CD4-positive, alpha-beta memory T cell (primary cell): ENCODE data around the gene KRTAP12-4. TPM values are rescaled to one million over a fixed set of nuclear protein-coding genes. Genes with fewer than 3 reads are reported as not detected.

Experiments used
- CTCF ChIA-PET: fragments of 350-600 bp; sonication (Branson Sonifier 250); formaldehyde crosslinking; loops from one replicate; lab custom pipeline; 2021; ENCODE audit warnings: inconsistent platforms; ENCODE audit not compliant: partially characterized antibody; lab: Charles Lee
- POLR2A ChIA-PET: fragments of 350-600 bp; sonication (Branson Sonifier 250); formaldehyde crosslinking; loops from one replicate; lab custom pipeline; 2021; ENCODE audit not compliant: partially characterized antibody; lab: Charles Lee
- DNase-seq, 5 donors: peaks; one replicate each; pipeline versions ENCODE4 v3.0.0 to v3.0.0-alpha.2; 2020 to 2022; ENCODE audit warnings: mixed read lengths in 1 of 5
- H3K27ac ChIP-seq: one replicate; pipeline ENCODE4 v1.7.0; 2013; ENCODE audit warnings: low read depth, low read length
- H3K27me3 ChIP-seq: 2 replicates; pipeline ENCODE4 v1.7.0; 2013; ENCODE audit warnings: mild to moderate bottlenecking, low read length, moderate library complexity; ENCODE audit not compliant: insufficient read depth
- H3K36me3 ChIP-seq: 2 replicates; pipeline ENCODE4 v1.7.0; 2013; ENCODE audit warnings: mild to moderate bottlenecking, low read length, moderate library complexity; ENCODE audit not compliant: insufficient read depth
- H3K4me1 ChIP-seq: 2 replicates; pipeline ENCODE4 v1.7.0; 2013; ENCODE audit warnings: mild to moderate bottlenecking, low read length, moderate library complexity; ENCODE audit not compliant: insufficient read depth
- H3K4me3 ChIP-seq, 2 donors: one replicate each; pipeline ENCODE4 v1.7.0; 2013; ENCODE audit warnings: low read length in 2 of 2, mild to moderate bottlenecking in 1 of 2
- H3K9me3 ChIP-seq, 2 donors: one replicate each; pipeline ENCODE4 v1.7.0; 2013; ENCODE audit warnings: low read length in 2 of 2, control low read depth in 1 of 2; ENCODE audit not compliant: control insufficient read depth in 1 of 2
- H3K27ac Mint-ChIP-seq, 7 donors: one replicate each; pipeline ENCODE4 v1.8.0; 2020 to 2021; ENCODE audit warnings: mixed read lengths in 7 of 7, mild to moderate bottlenecking in 6 of 7, inconsistent platforms in 3 of 7, moderate library complexity in 3 of 7
- H3K27me3 Mint-ChIP-seq, 2 donors: one replicate each; pipeline ENCODE4 v1.8.0; 2020 to 2021; ENCODE audit warnings: mixed read lengths in 2 of 2
- H3K36me3 Mint-ChIP-seq, 2 donors: one replicate each; pipeline ENCODE4 v1.8.0; 2020 to 2021; ENCODE audit warnings: mixed read lengths in 2 of 2, inconsistent platforms in 1 of 2, mild to moderate bottlenecking in 1 of 2
- H3K4me1 Mint-ChIP-seq, 4 donors: one replicate each; pipeline ENCODE4 v1.8.0; 2020 to 2021; ENCODE audit warnings: mixed read lengths in 4 of 4, mild to moderate bottlenecking in 1 of 4
- H3K4me3 Mint-ChIP-seq, 8 donors: one replicate each; pipeline ENCODE4 v1.8.0; 2020 to 2021; ENCODE audit warnings: mixed read lengths in 8 of 8, mild to moderate bottlenecking in 7 of 8, moderate library complexity in 6 of 8, inconsistent platforms in 3 of 8
- H3K9me3 Mint-ChIP-seq, 8 donors: one replicate each; pipeline ENCODE4 v1.8.0; 2020 to 2021; ENCODE audit warnings: mixed read lengths in 8 of 8, mild to moderate bottlenecking in 5 of 8, inconsistent platforms in 3 of 8, moderate library complexity in 1 of 8
- intact Hi-C: fragments of 100-400 bp; cut with micrococcal nuclease; formaldehyde crosslinking; loops from one replicate; pipeline ENCODE4 v1.15.1; 2023
- polyA plus RNA-seq, 2 donors: library from polyadenylated mRNA; unstranded; fragments of 300-500 nt; fragmentation: Illumina TruSeq; gene quantifications; one replicate each; pipeline ENCODE4 v1.2.3, GENCODE V29; 2021
- total RNA-seq, 2 experiments: library from RNA; stranded (reverse); gene quantifications; one replicate each; pipeline ENCODE4 v1.2.3, GENCODE V29; 2021

Gene KRTAP12-4
- total and polyA plus RNA-seq, 4 experiments from 2014 or later: not detected

GRCh38 chr21:44618504-44618903, 36.0 kb downstream of the KRTAP12-4 start:
- CTCF ChIA-PET: interaction anchor here (0.9 to 2.8 kb wide), 10 partner anchors 11 to 124 kb away, joined by 3 to 19 read pairs (median 7); partner anchors contain the start of genes KRTAP12-3 and KRTAP12-4
- Mint-ChIP-seq H3K4me1 (peaks cover 31 to 60% (median 48%) of the 10 kb centered on the region in 4 donors), H3K36me3 (peaks cover 22 to 31% of the 10 kb centered on the region in 2 donors), H3K27me3 (no peaks in the 10 kb centered on the region), H3K4me3 (peak overlapping the region; percentile 39 to 81 (median 68)), H3K9me3 (peaks cover 2 to 37% (median 30%) of the 10 kb centered on the region in 8 donors), H3K27ac (peak overlapping the region; percentile 83 to 96 (median 93))
- no peaks in the 10 kb centered on the region for H3K9me3 ChIP-seq
- H3K4me1 ChIP-seq: peaks cover 43% of the 10 kb centered on the region
- H3K36me3 ChIP-seq: no peaks in the 10 kb centered on the region
- intact Hi-C loops: loop anchor here (10.0 kb wide), 1 partner anchor 74 kb away; the partner anchor contains the start of gene KRTAP10-1
- no peaks in the 10 kb centered on the region for H3K27me3 ChIP-seq
- peak overlapping the region; percentile 40 for H3K27ac ChIP-seq
- H3K4me3 ChIP-seq: peak overlapping the region in 1 of 2 donors; percentile 12
- no peak for DNase-seq
- POLR2A ChIA-PET: interaction anchor here (1.0 to 5.4 kb wide), 13 partner anchors 12 to 124 kb away, joined by 3 to 89 read pairs (median 5); partner anchors contain the start of genes KRTAP10-12, KRTAP12-2, KRTAP12-3 and KRTAP12-4

- intact Hi-C loops: loop anchor here (10.0 kb wide), 1 partner anchor 72 kb away; the partner anchor contains the start of gene KRTAP10-1
- H3K4me3 Mint-ChIP-seq: no peak overlapping the region
- Histone ChIP-seq H3K36me3 (no peaks in the 10 kb centered on the region), H3K4me1 (peaks cover 43% of the 10 kb centered on the region), H3K27ac (no peak overlapping the region), H3K27me3 (no peaks in the 10 kb centered on the region), H3K9me3 (no peaks in the 10 kb centered on the region), H3K4me3 (no peak overlapping the region)
- peaks cover 2 to 28% (median 20%) of the 10 kb centered on the region in 8 donors for H3K9me3 Mint-ChIP-seq
- CTCF ChIA-PET: interaction anchor here (0.6 to 2.8 kb wide), 3 partner anchors 36 to 107 kb away, joined by 4 to 10 read pairs (median 6); no protein-coding TSS in a partner anchor
- H3K36me3 Mint-ChIP-seq: peaks cover 17 to 21% of the 10 kb centered on the region in 2 donors
- H3K27me3 Mint-ChIP-seq: no peaks in the 10 kb centered on the region
- POLR2A ChIA-PET: interaction anchor here (2.5 to 3.1 kb wide), 2 partner anchors 38 to 41 kb away, joined by 12 to 29 read pairs; partner anchors contain the start of genes KRTAP12-3 and KRTAP12-4
- DNase-seq: no peak
- H3K4me1 Mint-ChIP-seq: peaks cover 30 to 60% (median 47%) of the 10 kb centered on the region in 4 donors
- peak overlapping the region in 4 of 7 donors; percentile 12 to 96 (median 67) for H3K27ac Mint-ChIP-seq
These were observed 37.4 kb downstream of the KRTAP12-4 start for GRCh38 chr21:44617071-44617501.

GRCh38 chr21:44616591-44616926, 37.9 kb downstream of the KRTAP12-4 start:
- H3K36me3 ChIP-seq: no peaks in the 10 kb centered on the region
- H3K27me3 Mint-ChIP-seq: no peaks in the 10 kb centered on the region
- DNase-seq: no peak
- no peak overlapping the region for H3K27ac ChIP-seq
- no peaks in the 10 kb centered on the region for H3K27me3 ChIP-seq
- H3K9me3 ChIP-seq: no peaks in the 10 kb centered on the region
- peaks cover 17 to 21% of the 10 kb centered on the region in 2 donors for H3K36me3 Mint-ChIP-seq
- H3K4me3 Mint-ChIP-seq: peak overlapping the region in 1 of 8 donors; percentile 8
- ChIA-PET CTCF (interaction anchor here (0.6 kb wide), 1 partner anchor 106 kb away, joined by 4 read pairs; no protein-coding TSS in a partner anchor), POLR2A (interaction anchor here (2.5 kb wide), 1 partner anchor 41 kb away, joined by 12 read pairs; the partner anchor contains the start of gene KRTAP12-3)
- H3K4me3 ChIP-seq: no peak overlapping the region
- peaks cover 30 to 60% (median 47%) of the 10 kb centered on the region in 4 donors for H3K4me1 Mint-ChIP-seq
- H3K9me3 Mint-ChIP-seq: peaks cover 0 to 28% (median 19%) of the 10 kb centered on the region in 8 donors
- H3K27ac Mint-ChIP-seq: peak overlapping the region in 5 of 7 donors; percentile 32 to 83 (median 51)
- H3K4me1 ChIP-seq: peaks cover 43% of the 10 kb centered on the region
- intact Hi-C loops: loop anchor here (10.0 kb wide), 1 partner anchor 72 kb away; the partner anchor contains the start of gene KRTAP10-1

- H3K27ac Mint-ChIP-seq: peak overlapping the region in 6 of 7 donors; percentile 32 to 86 (median 52)
- Histone ChIP-seq H3K27me3 (no peaks in the 10 kb centered on the region), H3K4me1 (peaks cover 43% of the 10 kb centered on the region), H3K27ac (no peak overlapping the region), H3K36me3 (no peaks in the 10 kb centered on the region), H3K9me3 (no peaks in the 10 kb centered on the region), H3K4me3 (no peak overlapping the region)
- H3K36me3 Mint-ChIP-seq: peaks cover 17 to 21% of the 10 kb centered on the region in 2 donors
- ChIA-PET CTCF (interaction anchor here (0.6 to 1.4 kb wide), 2 partner anchors 106 to 126 kb away, joined by 4 to 5 read pairs; no protein-coding TSS in a partner anchor), POLR2A (interaction anchor here (2.5 kb wide), 1 partner anchor 42 kb away, joined by 12 read pairs; the partner anchor contains the start of gene KRTAP12-3)
- H3K9me3 Mint-ChIP-seq: peaks cover 0 to 34% (median 24%) of the 10 kb centered on the region in 8 donors
- peak overlapping the region in 2 of 8 donors; percentile 6 to 26 for H3K4me3 Mint-ChIP-seq
- no peaks in the 10 kb centered on the region for H3K27me3 Mint-ChIP-seq
- peaks cover 30 to 60% (median 47%) of the 10 kb centered on the region in 4 donors for H3K4me1 Mint-ChIP-seq
- no peak for DNase-seq
- intact Hi-C loops: loop anchor here (10.0 kb wide), 1 partner anchor 71 kb away; the partner anchor contains the start of gene KRTAP10-1
These were observed 38.4 kb downstream of the KRTAP12-4 start for GRCh38 chr21:44615911-44616590.

- Mint-ChIP-seq H3K27ac (no peak overlapping the region), H3K27me3 (no peaks in the 10 kb centered on the region), H3K4me3 (no peak overlapping the region), H3K4me1 (peaks cover 30 to 56% (median 43%) of the 10 kb centered on the region in 4 donors), H3K9me3 (peaks cover 0 to 33% (median 24%) of the 10 kb centered on the region in 8 donors), H3K36me3 (peaks cover 13 to 15% of the 10 kb centered on the region in 2 donors)
- DNase-seq: no peak
- H3K4me1 ChIP-seq: peaks cover 43% of the 10 kb centered on the region
- no peak overlapping the region for H3K4me3 ChIP-seq
- H3K36me3 ChIP-seq: no peaks in the 10 kb centered on the region
- CTCF ChIA-PET: interaction anchor here (0.7 to 1.4 kb wide), 2 partner anchors 127 to 216 kb away, joined by 3 to 5 read pairs; no protein-coding TSS in a partner anchor
- POLR2A ChIA-PET: interaction anchor here (0.6 to 2.5 kb wide), 2 partner anchors 42 to 43 kb away, joined by 3 to 12 read pairs; partner anchors contain the start of gene KRTAP12-3
- no peaks in the 10 kb centered on the region for H3K9me3 ChIP-seq
- intact Hi-C loops: loop anchor here (10.0 kb wide), 1 partner anchor 71 kb away; the partner anchor contains the start of gene KRTAP10-1
- H3K27ac ChIP-seq: no peak overlapping the region
- no peaks in the 10 kb centered on the region for H3K27me3 ChIP-seq
These were observed 39.0 kb downstream of the KRTAP12-4 start for GRCh38 chr21:44615466-44615865.

- ChIA-PET CTCF (interaction anchor here (0.7 to 1.4 kb wide), 2 partner anchors 127 to 215 kb away, joined by 3 to 5 read pairs; no protein-coding TSS in a partner anchor), POLR2A (interaction anchor here (0.6 kb wide), 1 partner anchor 43 kb away, joined by 3 read pairs; the partner anchor contains the start of gene KRTAP12-3)
- H3K4me3 ChIP-seq: no peak overlapping the region
- peaks cover 41% of the 10 kb centered on the region for H3K4me1 ChIP-seq
- Mint-ChIP-seq H3K9me3 (peaks cover 0 to 34% (median 23%) of the 10 kb centered on the region in 8 donors), H3K27me3 (no peaks in the 10 kb centered on the region), H3K4me1 (peaks cover 28 to 51% (median 40%) of the 10 kb centered on the region in 4 donors), H3K4me3 (peak overlapping the region in 1 of 8 donors; percentile 54), H3K36me3 (peaks cover 12 to 14% of the 10 kb centered on the region in 2 donors), H3K27ac (no peak overlapping the region)
- H3K36me3 ChIP-seq: no peaks in the 10 kb centered on the region
- no peaks in the 10 kb centered on the region for H3K9me3 ChIP-seq
- no peak for DNase-seq
- intact Hi-C loops: loop anchor here (10.0 kb wide), 1 partner anchor 70 kb away; the partner anchor contains the start of gene KRTAP10-1
- no peaks in the 10 kb centered on the region for H3K27me3 ChIP-seq
- no peak overlapping the region for H3K27ac ChIP-seq
These were observed 39.5 kb downstream of the KRTAP12-4 start for GRCh38 chr21:44614961-44615391.
